ENCODE data around the gene RRP8. TPM values are rescaled to one million over a fixed set of nuclear protein-coding genes. Genes with fewer than 3 reads are reported as not detected.

RRP8 gene
- total RNA-seq, 1 experiment from 2014 or later, result 17.4 TPM

DNA sequence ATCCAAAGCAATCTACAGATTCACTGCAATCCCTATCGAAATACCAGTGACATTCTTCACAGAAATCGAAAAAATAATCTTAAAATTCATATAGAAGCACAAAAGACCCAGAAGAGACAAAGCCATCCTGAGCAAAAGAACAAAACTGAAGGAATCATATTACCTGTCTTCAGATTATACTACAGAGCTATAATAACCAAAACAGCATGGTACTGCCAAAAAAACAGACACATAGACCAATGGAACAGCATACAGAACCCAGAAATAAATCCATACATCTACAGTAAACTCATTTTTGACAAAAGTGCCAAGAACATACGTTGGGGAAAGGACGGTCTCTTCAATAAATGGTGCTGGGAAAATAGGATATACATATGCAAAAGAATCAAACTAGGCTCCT lies 18.9 kb downstream of the RRP8 start:
- H3K9me3 Mint-ChIP-seq (ENCODE audit: low read depth, unreplicated experiment), result peaks cover 8% of the 10 kb centered on the region
- BruUV-seq (replicated peaks), result no TSS peak
- no peaks in the 10 kb centered on the region for H3K27me3 Mint-ChIP-seq (ENCODE audit: unreplicated experiment)
- TF ChIP-seq, protein P1, sequence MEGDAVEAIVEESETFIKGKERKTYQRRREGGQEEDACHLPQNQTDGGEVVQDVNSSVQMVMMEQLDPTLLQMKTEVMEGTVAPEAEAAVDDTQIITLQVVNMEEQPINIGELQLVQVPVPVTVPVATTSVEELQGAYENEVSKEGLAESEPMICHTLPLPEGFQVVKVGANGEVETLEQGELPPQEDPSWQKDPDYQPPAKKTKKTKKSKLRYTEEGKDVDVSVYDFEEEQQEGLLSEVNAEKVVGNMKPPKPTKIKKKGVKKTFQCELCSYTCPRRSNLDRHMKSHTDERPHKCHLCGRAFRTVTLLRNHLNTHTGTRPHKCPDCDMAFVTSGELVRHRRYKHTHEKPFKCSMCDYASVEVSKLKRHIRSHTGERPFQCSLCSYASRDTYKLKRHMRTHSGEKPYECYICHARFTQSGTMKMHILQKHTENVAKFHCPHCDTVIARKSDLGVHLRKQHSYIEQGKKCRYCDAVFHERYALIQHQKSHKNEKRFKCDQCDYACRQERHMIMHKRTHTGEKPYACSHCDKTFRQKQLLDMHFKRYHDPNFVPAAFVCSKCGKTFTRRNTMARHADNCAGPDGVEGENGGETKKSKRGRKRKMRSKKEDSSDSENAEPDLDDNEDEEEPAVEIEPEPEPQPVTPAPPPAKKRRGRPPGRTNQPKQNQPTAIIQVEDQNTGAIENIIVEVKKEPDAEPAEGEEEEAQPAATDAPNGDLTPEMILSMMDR (IDR thresholded peaks at IDR 0.05; ENCODE audit: unreplicated experiment), result no peak
- CTCF ChIA-PET, result no interaction called here
- peaks cover 9% of the 10 kb centered on the region for H3K36me3 Mint-ChIP-seq (ENCODE audit: insufficient read depth, unreplicated experiment)
- no peak overlapping the region for H3K4me3 Mint-ChIP-seq (ENCODE audit: low read depth, unreplicated experiment)
- no peak for DNase-seq
- intact Hi-C loops (cut with micrococcal nuclease; ENCODE audit: unreplicated experiment), result no loop called here
- no peak overlapping the region for H3K27ac Mint-ChIP-seq (ENCODE audit: unreplicated experiment)
- no peaks in the 10 kb centered on the region for H3K4me1 Mint-ChIP-seq (ENCODE audit: low read depth, unreplicated experiment)

DNA sequence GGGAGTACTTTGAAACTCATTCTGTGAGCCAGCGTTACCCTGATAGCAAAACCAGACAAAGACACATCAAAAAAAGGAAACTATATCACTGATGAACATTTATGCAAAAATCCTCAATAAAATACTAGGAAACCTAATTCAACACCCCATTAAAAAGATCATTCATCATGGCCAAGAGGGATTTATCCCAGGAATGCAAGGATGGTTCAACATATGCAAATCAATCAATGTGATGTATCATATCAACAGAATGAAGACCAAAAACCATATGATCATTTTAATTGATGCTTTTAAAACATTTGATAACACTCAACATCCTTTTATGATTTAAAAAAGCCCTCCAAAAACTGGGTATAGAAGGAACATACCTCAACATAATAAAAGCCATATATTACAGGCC lies 19.8 kb downstream of the RRP8 start:
- peaks cover 9% of the 10 kb centered on the region for H3K36me3 Mint-ChIP-seq (ENCODE audit: insufficient read depth, unreplicated experiment)
- TF ChIP-seq, protein P1 (IDR thresholded peaks at IDR 0.05; ENCODE audit: unreplicated experiment), result no peak
- peaks cover 8% of the 10 kb centered on the region for H3K9me3 Mint-ChIP-seq (ENCODE audit: low read depth, unreplicated experiment)
- BruUV-seq (replicated peaks), result no TSS peak
- no peaks in the 10 kb centered on the region for H3K4me1 Mint-ChIP-seq (ENCODE audit: low read depth, unreplicated experiment)
- intact Hi-C loops (cut with micrococcal nuclease; ENCODE audit: unreplicated experiment), result no loop called here
- CTCF ChIA-PET, result no interaction called here
- no peak overlapping the region for H3K4me3 Mint-ChIP-seq (ENCODE audit: low read depth, unreplicated experiment)
- no peak overlapping the region for H3K27ac Mint-ChIP-seq (ENCODE audit: unreplicated experiment)
- DNase-seq, result no peak
- no peaks in the 10 kb centered on the region for H3K27me3 Mint-ChIP-seq (ENCODE audit: unreplicated experiment)

DNA sequence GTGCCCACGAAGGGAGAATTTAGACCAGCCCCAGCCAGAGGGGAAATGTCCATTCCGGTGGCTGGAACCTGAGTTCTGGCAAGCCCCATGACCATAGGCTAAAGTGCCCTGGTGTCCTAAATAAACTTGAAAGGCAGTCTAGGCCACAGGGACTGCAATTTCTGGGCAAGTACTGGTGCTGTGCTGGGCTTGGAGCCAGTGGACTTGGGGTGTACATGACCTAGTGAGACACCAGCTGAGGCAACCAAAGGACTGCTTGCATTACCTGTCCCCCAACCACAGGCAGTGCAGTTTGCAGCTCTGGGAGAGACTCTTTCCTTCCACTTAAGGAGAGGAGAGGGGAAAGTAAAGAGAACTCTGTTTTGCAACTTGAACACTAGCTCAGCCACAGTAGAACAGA lies 23.7 kb downstream of the RRP8 start:
- TF ChIP-seq, protein P1 (IDR thresholded peaks at IDR 0.05; ENCODE audit: unreplicated experiment), result no peak
- no peak for DNase-seq
- peaks cover 8% of the 10 kb centered on the region for H3K9me3 Mint-ChIP-seq (ENCODE audit: low read depth, unreplicated experiment)
- no TSS peak for BruUV-seq (replicated peaks)
- H3K4me1 Mint-ChIP-seq (ENCODE audit: low read depth, unreplicated experiment), result no peaks in the 10 kb centered on the region
- H3K36me3 Mint-ChIP-seq (ENCODE audit: insufficient read depth, unreplicated experiment), result peaks cover 9% of the 10 kb centered on the region
- no peaks in the 10 kb centered on the region for H3K27me3 Mint-ChIP-seq (ENCODE audit: unreplicated experiment)
- no peak overlapping the region for H3K4me3 Mint-ChIP-seq (ENCODE audit: low read depth, unreplicated experiment)
- CTCF ChIA-PET, result no interaction called here
- no peak overlapping the region for H3K27ac Mint-ChIP-seq (ENCODE audit: unreplicated experiment)
- intact Hi-C loops (cut with micrococcal nuclease; ENCODE audit: unreplicated experiment), result no loop called here

DNA sequence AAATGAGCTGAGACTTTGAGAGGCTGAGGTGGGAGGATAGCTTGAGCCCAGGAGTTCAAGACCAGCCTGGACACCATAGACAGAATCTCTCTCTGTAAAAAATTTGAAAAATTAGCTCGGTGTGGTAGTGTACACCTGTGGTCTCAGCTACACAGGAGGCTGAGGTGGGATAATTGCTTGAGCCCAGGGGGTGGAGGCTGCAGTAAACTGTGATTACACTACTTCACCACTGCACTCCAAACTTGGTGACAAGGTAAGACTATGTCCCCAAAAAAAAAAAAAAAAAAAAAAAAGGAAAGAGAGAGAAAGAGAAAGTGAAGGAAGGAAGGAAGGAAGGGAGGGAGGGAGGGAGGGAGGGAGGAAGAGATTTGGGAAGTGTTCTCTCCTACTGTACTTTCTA lies 25.3 kb downstream of the RRP8 start:
- CTCF ChIA-PET, result no interaction called here
- Mint-ChIP-seq H3K9me3 (ENCODE audit: low read depth, unreplicated experiment) (peaks cover 4% of the 10 kb centered on the region), H3K36me3 (ENCODE audit: insufficient read depth, unreplicated experiment) (peaks cover 9% of the 10 kb centered on the region), H3K4me3 (ENCODE audit: low read depth, unreplicated experiment) (no peak overlapping the region), H3K27me3 (ENCODE audit: unreplicated experiment) (no peaks in the 10 kb centered on the region), H3K27ac (ENCODE audit: unreplicated experiment) (no peak overlapping the region), H3K4me1 (ENCODE audit: low read depth, unreplicated experiment) (no peaks in the 10 kb centered on the region)
- BruUV-seq (replicated peaks), result no TSS peak
- TF ChIP-seq, protein P1 (IDR thresholded peaks at IDR 0.05; ENCODE audit: unreplicated experiment), result no peak
- intact Hi-C loops (cut with micrococcal nuclease; ENCODE audit: unreplicated experiment), result no loop called here
- no peak for DNase-seq

Data from Calu3 (cell line).